GM19438 (cell line): ENCODE data around the gene PHLDB2.

Experiments
- ATAC-seq: cut with Tn5 transposase; IDR thresholded peaks from one replicate; pipeline ENCODE4 v1.9.1; 2021; ENCODE audit warnings: low read depth; ENCODE audit not compliant: unreplicated experiment

PHLDB2 gene

DNA sequence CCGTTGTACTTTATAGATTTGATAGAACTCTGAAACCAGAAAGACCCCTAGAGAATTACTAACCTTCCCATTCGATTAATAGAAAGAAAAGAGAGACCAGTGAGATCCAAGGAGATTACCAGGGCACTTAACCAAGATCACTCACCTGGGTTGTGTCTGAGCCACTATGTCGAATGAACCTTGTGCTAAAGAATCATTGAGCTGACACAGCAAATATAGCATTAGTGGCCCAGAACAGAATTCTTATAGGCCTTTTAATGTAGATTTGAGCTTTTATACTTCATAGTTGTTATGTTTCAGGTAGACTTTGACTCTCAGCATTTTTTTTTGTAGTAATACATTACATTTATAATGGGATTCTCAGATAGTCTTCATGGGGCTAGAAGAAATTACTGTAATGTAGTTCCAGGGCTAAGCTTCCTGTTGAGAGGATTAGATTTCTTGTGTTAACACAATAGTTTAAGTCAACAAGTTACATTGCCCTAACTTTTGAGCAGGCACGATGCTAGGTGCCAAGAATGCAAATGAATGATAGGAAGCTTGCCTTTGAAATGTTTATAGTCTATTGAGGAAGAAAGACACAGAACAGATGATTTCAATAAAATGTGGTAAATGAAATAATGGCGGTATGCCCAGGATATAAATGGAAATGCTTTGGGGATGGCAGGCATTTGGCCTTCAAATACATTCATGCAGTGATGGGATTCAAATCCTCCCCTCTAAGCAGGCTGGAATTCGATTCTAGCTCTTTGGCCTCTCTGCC is 95.3 kb downstream of the PHLDB2 start:
- ATAC-seq, result no peak

DNA sequence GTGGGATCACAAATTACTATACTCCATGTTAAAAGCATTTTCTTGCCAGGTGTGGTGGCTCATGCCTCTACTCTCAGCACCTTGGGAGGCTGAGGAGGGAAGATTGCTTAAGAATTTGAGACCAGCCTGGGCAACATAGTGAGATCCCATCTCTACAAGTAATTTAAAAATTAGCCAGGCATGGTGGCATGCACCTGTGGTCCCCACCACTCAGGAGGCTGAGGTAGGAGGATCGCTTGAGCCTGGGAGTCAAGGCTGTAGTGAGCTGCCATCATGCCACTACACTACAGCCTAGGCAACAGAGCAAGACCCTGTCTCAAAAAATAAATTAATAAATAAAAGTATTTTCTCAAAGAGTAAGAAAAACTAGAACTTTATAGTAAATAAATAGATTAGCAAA is 96.8 kb downstream of the PHLDB2 start:
- ATAC-seq, result no peak

DNA sequence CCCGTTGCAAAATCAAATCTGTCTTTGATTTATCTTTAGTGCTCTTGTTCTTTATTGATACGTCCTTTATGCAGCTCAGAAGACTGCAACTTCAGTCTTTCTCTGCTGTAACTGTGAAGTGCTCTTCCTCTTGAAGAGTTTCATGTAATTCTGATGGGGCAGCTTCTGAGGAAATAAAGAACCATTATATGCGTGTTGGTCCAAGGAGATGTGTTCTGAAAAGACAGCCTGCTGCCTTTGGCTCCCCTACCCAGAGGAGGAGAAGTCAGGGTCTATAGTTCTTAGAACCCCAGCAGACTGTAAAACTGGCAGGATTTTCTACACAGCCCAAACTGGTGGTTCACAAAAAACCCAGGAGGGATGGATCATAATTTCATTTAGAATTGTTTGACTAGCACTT is 97.4 kb downstream of the PHLDB2 start:
- no peak for ATAC-seq

DNA sequence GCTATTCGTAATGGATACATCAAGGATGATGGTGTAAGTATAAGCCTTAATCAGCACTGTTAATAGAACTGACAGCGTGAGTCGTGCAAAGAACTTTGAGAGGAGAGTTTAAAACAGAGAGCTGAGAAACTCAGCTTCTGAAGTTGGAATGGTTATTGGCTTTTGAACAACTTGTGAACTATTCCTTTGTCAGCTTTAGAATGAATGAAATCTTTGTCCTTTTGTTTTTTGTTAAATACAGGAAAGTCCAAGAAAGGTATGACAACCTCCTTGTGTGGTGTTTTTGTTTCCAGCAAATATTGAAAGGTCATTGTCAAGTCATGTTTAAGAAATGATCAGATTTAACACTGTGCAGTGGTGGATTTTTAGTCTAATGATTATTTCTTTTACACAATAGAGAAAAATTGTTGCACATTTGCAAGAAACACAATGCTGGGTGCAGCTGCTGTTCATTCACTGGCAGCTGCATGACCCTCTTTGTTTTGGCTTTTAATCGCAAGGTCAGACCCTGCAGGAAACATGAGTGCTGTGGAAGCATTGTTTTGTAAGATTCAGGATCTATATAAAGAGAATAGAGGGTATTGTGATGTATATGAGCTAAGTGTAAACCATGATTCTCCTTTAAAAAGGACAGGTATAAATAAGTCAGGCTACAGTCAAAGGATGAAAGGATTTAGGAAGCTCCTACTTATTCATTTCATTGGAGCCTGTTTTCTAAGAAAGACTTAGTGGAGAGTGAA is 98.1 kb downstream of the PHLDB2 start:
- ATAC-seq, result no peak

DNA sequence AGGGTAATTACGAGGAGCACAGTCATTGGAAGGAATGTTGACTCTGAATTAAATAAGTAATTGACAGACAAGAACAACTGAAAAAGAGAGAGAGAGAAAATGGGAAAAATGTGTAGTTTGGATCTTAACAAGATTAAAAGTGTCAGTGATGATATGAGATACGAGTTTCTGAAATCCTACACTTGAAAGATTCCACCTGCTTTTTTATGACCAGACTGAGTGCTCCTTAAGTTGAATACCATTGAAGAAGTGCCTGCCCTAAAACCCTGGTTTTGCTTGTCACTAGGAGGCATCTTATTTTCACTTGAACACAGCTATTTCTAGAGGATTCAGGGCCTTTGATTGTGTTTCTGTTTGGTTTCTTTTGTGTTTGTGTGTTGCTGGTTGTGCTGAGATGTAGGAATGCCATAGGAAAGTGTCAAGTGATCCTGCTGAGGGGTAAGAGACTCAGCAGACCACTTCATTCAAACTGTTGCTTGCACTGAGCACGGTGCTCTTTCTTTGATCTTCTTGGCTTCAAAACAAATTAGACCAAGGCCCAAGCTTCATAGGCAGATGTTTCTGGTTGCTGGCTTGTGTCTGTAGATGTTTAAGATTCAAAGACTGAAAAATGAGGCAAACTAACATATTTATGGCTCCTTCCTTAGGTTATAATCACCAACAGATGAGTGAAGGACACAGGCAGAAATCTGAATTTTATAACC is 102.5 kb downstream of the PHLDB2 start:
- ATAC-seq, result no peak

DNA sequence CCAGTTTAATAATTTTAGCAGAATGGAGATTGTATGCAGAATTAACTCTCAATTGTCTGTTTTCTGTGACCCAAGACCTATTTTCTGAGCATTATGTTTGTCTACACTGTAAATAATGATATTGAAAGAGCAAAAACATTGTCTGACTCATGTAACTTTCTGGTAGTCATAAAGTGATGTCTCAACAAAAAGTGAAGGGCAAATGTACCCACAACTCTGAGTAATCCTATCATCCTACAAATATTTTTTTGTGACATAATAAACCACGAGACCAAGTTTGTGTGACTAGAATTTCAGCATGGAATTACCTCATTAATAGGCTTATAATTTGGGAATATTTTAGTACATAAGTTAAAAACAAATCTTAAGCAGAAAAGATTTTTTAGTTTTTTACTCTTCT is 104.4 kb downstream of the PHLDB2 start:
- ATAC-seq, result no peak

DNA sequence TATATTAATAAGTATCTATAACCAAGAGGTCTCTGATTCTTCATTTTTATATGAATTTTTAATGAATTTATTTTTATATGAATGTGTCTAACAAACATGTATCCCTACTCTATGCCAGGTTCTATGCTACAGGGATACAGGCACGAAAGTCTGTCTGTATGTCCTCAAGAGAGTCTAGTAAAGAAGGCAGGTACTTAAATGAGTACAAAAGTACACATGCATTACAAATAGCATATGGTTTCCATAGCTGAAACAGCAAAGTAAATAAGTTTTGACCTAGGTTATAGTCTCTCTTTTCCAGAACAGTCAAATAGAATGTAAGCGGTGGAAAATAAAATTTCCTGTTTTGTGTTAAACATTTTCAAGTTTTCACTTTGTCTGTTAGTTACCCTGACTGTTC is 106.4 kb downstream of the PHLDB2 start:
- ATAC-seq, result no peak

DNA sequence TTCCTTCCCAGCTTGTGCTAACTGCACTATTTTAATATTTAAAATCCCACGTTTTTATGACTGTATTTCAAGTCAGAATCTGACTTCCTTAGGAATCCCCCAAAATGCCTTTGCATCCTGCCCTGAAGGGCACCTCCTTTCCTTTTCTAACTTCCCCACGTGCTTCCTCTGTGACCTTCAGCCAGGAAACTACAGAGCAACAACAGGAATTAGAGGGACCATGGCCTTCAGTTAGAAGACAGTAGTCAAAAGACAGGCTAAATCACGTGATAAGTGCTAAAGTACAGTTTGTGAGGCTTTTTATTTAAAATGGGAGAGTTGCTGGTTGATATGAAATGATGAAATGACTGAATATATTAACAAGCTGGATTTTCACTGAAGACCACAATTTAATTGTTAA is 108.0 kb downstream of the PHLDB2 start:
- no peak for ATAC-seq

DNA sequence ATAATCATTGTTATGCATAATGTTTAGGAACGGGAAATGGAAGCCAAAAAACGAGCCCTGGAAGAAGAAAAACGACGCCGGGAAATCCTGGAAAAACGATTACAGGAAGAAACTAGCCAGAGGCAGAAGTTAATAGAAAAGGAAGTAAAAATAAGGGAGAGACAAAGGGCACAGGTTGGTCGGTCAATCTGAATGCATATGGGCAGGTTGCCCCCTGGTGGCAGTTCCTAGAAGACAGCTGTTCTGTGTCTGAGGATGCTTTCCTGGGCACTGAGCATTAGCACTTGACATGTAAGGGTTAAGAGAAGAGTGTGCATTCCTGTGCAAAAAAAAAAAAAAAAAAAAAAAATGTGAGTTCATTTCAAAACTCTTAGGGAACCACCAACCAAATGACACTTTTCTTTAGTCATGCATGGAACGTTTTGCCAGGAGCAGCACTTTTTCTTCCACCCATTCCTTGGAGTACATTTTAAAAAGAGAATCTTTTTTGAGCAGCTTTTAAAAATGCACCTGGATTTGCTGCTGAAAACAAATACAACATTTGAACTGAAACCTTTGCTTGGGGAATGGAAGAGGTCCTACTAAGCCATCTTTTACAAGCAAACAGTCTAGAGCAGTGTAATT is 108.7 kb downstream of the PHLDB2 start:
- peak; percentile 93 for ATAC-seq

DNA sequence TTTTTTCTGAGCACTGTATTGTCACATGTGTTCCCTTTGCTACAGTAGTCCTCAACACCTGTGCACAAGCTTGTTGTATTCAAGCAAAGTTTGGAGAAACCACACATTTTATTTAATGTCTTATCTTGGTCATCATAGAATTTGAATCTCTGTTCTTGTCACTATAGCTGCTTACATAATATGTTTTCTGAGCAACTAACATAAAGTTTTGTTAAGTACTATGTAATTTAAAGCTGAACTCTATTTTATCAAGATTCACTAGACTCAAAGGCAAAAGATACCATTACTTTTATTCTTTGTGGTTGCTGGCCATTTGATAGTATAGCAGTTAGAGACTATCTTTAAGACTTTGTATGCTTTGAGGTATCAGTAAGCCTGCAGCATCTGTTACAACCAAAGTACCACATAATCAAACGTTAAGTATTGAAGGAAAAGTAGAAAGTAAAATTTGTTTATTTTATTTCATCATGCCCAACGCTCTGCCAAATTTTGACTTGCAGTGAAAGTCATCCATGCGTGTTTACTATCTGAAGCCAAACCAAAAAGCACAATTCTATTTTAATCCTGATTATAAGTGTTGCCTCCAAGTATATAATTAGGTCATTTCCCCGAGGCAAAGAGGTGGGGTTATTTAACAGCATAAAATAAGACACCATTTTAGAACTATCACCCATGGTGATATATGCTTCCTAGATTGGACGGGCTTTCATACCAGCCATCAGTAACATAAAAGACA is 109.4 kb downstream of the PHLDB2 start:
- ATAC-seq, result no peak

DNA sequence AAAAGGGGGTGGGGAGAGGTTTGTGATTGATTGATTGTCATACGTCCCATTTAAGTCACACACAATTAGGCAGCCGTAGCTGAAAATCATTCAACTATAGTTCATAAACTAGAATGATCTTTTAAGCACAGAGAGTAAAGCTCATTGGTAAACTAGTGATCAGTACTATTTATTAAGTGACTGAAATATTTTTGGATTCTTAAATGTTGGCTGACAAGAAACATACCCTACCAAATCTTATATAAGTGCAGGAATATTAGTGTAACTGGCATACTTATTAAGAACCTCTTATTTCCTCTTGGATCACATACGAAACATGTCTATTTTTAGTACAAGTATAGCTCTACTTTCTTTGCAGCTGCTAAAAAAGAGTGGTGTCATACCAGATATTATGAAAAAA is 111.3 kb downstream of the PHLDB2 start:
- no peak for ATAC-seq

DNA sequence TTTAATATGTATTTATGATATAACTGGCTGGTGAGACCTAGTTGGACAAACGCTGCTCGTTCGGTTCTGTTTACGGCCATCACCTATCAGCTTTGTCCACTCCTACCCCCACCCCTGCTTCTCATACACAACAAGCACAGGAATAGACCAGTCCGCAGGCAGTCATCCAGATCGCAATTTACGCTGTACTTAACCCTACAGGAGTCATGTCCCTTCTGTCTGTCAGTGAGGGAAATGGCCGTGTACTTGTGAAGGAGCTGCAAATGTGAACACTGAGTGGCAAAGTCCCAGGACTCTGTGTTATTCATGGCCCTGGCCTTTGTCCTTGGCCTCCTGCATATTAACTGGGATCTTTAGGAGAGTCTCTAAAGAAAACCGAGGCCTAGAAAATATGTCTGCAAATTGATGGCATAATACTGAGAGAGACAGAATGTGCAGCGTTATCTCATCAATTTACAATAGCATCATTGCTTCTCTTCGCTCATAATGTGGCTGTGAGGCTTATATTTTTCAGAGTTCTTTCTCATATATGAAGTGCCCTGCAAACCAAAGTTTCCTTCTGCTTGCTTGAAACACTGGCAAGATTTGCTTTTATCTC is 112.6 kb downstream of the PHLDB2 start:
- no peak for ATAC-seq

DNA sequence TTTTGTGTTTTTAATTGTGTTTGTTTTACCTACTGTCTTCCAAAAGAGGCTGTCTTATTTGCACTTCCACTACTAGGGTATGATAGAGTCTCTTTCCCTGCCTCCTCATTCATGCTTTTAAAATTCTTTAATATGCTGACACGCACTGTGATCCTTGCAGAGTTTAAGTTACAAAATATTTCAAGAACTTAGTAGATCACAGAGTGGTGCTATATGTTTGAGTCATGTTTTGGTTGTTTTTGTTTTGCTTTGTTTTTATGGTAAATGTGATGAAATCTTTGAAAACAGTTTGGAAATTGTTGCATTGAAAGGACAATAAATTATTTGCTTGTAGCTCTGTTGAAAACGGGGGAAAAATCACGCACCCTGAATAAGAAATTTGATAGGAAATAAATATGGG is 113.8 kb downstream of the PHLDB2 start:
- ATAC-seq, result no peak

DNA sequence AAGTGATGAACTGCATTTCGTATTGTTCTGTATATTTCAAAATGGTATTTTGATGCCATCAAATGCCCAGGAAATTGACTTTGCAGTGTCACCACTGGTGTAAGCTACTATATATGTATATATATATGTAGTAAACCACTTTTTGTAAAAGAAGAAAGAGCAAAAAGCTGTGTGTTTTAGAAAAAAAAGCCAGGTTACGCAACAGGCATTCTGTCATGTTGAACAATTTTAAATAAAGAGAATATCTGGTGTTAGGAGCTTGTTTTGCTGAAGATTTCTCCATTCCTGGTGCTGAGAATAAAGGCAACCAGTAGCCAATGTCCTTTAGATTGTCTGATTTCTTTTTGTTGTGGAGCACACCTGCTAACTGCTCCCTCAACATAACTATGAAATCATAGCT is 116.1 kb downstream of the PHLDB2 start:
- ATAC-seq, result no peak

DNA sequence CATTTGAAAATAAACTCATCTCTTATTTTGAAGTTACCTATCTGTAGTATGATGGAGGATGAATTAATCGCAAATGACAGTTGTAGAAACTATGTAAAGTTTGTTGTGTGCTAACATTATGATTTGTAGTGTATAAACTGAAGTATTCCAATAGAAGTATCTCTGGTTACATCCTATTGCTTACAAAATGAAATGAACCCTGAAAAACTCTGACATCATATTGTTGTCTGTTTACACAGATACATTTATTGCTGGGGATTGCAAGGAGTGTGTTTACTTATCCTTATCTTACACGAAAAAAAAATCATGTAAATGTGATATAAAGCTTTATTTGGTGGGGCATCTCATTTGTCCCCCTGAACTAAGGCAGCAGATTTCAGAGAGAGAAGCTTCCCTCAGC is 117.2 kb downstream of the PHLDB2 start:
- ATAC-seq, result no peak

DNA sequence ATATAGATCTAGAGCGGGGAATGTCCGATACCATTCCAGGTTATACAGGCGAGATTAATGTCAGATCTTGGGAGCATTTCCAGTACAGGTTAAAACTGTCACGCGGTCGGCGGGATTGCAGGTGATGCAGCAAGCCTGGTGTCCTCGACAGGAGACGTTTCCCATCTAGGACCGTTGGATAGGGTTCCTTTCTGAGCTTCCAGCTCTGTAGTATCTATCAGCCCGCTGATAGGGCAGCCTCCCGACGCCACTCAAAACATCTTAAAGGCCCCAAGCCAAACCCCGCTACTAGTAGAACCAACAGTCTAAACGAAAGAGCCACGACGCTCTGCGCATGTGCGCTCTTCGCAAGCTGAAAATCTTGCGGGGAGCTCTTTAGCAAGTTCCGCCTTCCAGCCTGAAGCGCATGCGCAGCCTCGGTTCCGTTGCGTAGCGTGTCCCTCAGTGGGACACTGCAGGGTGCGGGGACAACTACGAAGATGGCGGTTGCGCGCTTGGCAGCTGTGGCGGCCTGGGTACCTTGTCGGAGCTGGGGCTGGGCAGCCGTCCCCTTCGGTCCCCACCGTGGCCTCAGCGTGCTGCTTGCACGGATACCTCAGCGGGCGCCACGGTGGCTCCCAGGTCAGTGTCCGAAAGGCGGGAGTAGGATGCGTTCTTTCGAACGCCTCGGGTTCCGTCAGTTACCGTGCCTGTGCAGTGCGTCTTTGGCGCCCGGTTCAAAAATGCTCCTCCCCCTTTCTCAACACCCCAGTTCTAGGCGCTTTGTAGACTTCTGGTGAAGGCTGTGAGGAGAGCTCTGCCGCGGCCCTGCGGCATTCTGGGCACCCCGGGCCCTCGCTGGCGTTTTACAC is 119.7 kb downstream of the PHLDB2 start, which contains the start of gene ABHD10:
TSS of gene ABHD10 (plus strand) at position 444 of the 851 bp plus-strand sequence. CDS start at position 480, 36 bp downstream.
- ATAC-seq, result peak; percentile 96

DNA sequence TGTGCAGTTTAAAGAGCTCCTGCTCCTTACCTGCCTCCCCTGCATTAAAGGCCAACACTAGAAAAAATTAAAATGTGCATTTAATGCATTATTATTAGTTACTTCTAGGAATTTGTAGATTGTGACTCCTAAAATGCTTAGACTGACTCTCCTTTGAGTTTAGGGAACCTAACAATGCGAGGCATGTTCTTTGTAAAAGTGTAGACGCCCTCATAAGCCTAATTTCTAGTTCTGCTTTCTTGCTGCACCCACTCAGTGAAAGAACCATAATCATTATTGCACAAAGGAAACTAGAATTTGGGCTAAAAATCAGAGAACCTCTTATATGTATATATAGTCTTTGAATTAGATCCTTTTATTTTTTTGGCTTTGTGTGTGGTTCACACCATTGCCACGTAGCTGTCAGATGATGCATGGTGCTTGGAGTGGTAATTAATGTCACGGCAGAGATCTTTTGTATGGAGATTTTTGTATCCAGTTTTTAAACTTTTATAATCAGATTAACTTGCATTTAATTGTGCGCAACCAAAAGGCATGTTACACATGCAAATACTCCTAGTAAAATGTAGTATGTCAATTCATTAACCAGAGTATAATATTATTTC is 120.5 kb downstream of the PHLDB2 start:
- peak; percentile 35 for ATAC-seq

DNA sequence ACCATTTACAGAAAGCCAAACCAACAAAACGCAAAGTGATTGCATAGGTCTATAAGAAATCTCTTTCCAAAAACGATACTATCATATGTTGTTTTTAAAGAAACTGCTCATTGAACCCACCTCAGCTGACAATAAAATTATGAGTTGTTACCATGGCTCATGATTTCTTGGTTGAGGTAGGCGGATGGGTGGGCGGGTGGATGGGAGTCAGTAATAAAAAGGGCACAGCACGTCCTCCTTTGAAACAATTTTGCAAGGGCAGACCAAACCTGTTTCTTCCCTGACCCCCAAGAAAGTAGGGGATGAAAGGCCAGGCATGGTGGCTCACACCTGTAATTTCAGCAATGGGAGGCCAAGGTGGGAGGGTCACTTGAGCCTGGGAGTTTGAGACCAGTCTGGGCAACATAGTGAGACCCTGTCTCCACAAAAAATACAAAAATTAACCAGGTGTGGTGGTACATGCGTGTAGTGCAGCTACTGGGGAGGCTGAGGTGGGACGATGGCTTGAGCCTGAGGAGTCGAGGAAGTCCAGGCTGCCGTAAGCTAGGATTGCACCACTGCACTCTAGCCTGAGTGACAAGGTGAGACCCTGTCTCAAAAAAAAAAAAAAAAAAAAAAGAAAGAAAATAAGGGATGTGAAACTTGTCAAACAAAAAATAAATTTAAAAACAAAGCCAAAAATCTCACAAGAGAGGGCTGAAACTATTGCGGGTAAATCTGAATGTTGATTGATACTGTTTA is 121.8 kb downstream of the PHLDB2 start:
- no peak for ATAC-seq
